ENCODE measurements around the gene KIAA1549.

DNA sequence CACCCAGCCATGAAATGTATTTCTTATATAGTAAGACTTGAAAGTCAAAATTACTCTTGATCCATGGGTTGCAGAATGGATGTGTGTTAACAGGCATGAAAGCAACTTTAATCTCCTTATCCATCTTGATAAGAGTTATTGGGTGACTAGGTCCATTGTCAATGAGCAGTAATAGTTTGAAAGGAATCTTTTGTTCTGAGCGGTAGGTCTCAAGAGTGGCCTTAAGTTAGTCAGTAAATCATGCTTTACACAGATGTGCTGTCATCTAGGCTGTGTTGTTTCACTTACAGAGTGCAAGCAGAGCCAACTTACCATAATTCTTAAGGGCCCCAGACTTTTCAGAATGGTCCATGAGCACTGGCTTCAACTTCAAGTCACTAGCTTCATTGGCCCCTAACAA lies 51.2 kb downstream of the KIAA1549 start:
- TF ChIP-seq CTCF (IDR thresholded peaks at IDR 0.05; ENCODE audit: low read depth, low read length) (no peak), EZH2phosphoT487 (IDR thresholded peaks at IDR 0.05; ENCODE audit: low read depth) (no peak)

Measured in OCI-LY3 (cell line).